Mesodermal cell (in vitro differentiated cells): ENCODE measurements around the gene SSTR3.

Source experiments
- H3K27ac ChIP-seq: 2 replicates; pipeline ENCODE4 v1.7.0; 2013; ENCODE audit warnings: mild to moderate bottlenecking, low read depth, low read length, moderate library complexity; ENCODE audit not compliant: severe bottlenecking
- H3K36me3 ChIP-seq: 2 replicates; pipeline ENCODE4 v1.7.1; 2013; ENCODE audit warnings: mild to moderate bottlenecking, low read length, moderate library complexity; ENCODE audit not compliant: control insufficient read depth, insufficient read depth
- H3K4me1 ChIP-seq: one replicate; pipeline ENCODE4 v1.7.1; 2013; ENCODE audit warnings: mild to moderate bottlenecking, low read length; ENCODE audit not compliant: insufficient read depth, control insufficient read depth, poor library complexity, severe bottlenecking
- H3K4me3 ChIP-seq: 2 replicates; pipeline ENCODE4 v1.7.0; 2013; ENCODE audit warnings: low read length, control low read depth, mild to moderate bottlenecking; ENCODE audit not compliant: insufficient read depth, poor library complexity, severe bottlenecking; ENCODE audit errors: extremely low read depth
- H3K9me3 ChIP-seq: 2 replicates; pipeline ENCODE4 v1.7.1; 2013; ENCODE audit warnings: mild to moderate bottlenecking, low read length, moderate library complexity; ENCODE audit not compliant: control insufficient read depth
- WGBS, 2 experiments: methylation state at CpG; one replicate each; pipeline ENCODE4 v1.1.5; 2013; ENCODE audit warnings: missing lambda C conversion rate in 2 of 2; ENCODE audit not compliant: insufficient coverage in 2 of 2; 5-methylcytosine and 5-hydroxymethylcytosine counted together

SSTR3 gene

GRCh38 chr22:37214731-37215030 is 2.4 kb upstream of the SSTR3 start:
- no peaks in the 10 kb centered on the region for H3K9me3 ChIP-seq
- no peaks in the 10 kb centered on the region for H3K4me1 ChIP-seq
- WGBS, 2 experiments = 87 to 89% methylated on average over 13 of the region's 13 CpGs
- no peak overlapping the region for H3K27ac ChIP-seq
- no peak overlapping the region for H3K4me3 ChIP-seq
- H3K36me3 ChIP-seq = no peaks in the 10 kb centered on the region

GRCh38 chr22:37213941-37214730 is 1.9 kb upstream of the SSTR3 start:
- 82 to 86% methylated on average over 9 to 10 of the region's 13 CpGs for WGBS, 2 experiments
- Histone ChIP-seq H3K9me3 (no peaks in the 10 kb centered on the region), H3K4me1 (no peaks in the 10 kb centered on the region), H3K27ac (no peak overlapping the region), H3K36me3 (no peaks in the 10 kb centered on the region), H3K4me3 (no peak overlapping the region)

GRCh38 chr22:37213218-37213855 is 1.1 kb upstream of the SSTR3 start:
- H3K36me3 ChIP-seq = no peaks in the 10 kb centered on the region
- no peaks in the 10 kb centered on the region for H3K9me3 ChIP-seq
- H3K27ac ChIP-seq = no peak overlapping the region
- 95 to 97% methylated on average over 10 to 17 of the region's 18 CpGs for WGBS, 2 experiments
- H3K4me3 ChIP-seq = no peak overlapping the region
- H3K4me1 ChIP-seq = no peaks in the 10 kb centered on the region

- no peaks in the 10 kb centered on the region for H3K4me1 ChIP-seq
- H3K9me3 ChIP-seq = no peaks in the 10 kb centered on the region
- 93% methylated on average over 4 of the region's 6 CpGs; no CpG with 5 or more reads in 1 of the 2 experiments for WGBS, 2 experiments
- no peak overlapping the region for H3K27ac ChIP-seq
- H3K36me3 ChIP-seq = no peaks in the 10 kb centered on the region
- H3K4me3 ChIP-seq = no peak overlapping the region
Observed at GRCh38 chr22:37211866-37212173, 457 bp downstream of the SSTR3 start.

- 88 to 91% methylated on average over 23 of the region's 24 CpGs for WGBS, 2 experiments
- H3K36me3 ChIP-seq = no peaks in the 10 kb centered on the region
- H3K4me3 ChIP-seq = no peak overlapping the region
- H3K27ac ChIP-seq = no peak overlapping the region
- H3K9me3 ChIP-seq = no peaks in the 10 kb centered on the region
- H3K4me1 ChIP-seq = no peaks in the 10 kb centered on the region
Observed at GRCh38 chr22:37211075-37211865, 1.0 kb downstream of the SSTR3 start.

- Histone ChIP-seq H3K36me3 (no peaks in the 10 kb centered on the region), H3K4me3 (no peak overlapping the region), H3K9me3 (no peaks in the 10 kb centered on the region), H3K27ac (no peak overlapping the region), H3K4me1 (no peaks in the 10 kb centered on the region)
- 73 to 90% methylated on average over 9 to 11 of the region's 15 CpGs for WGBS, 2 experiments
Observed at GRCh38 chr22:37210041-37210803, 2.1 kb downstream of the SSTR3 start.

GRCh38 chr22:37209140-37209845 is 3.0 kb downstream of the SSTR3 start:
- no peaks in the 10 kb centered on the region for H3K9me3 ChIP-seq
- WGBS, 2 experiments = 80 to 82% methylated on average over 7 to 8 of the region's 9 CpGs
- H3K4me1 ChIP-seq = no peaks in the 10 kb centered on the region
- H3K36me3 ChIP-seq = no peaks in the 10 kb centered on the region
- no peak overlapping the region for H3K4me3 ChIP-seq
- no peak overlapping the region for H3K27ac ChIP-seq

GRCh38 chr22:37208401-37209139 is 3.7 kb downstream of the SSTR3 start:
- Histone ChIP-seq H3K36me3 (no peaks in the 10 kb centered on the region), H3K9me3 (no peaks in the 10 kb centered on the region), H3K4me3 (no peak overlapping the region), H3K27ac (no peak overlapping the region), H3K4me1 (no peaks in the 10 kb centered on the region)
- WGBS, 2 experiments = 87 to 88% methylated on average over 6 of the region's 7 CpGs

GRCh38 chr22:37207981-37208380 is 4.3 kb downstream of the SSTR3 start:
- no peak overlapping the region for H3K4me3 ChIP-seq
- no peaks in the 10 kb centered on the region for H3K36me3 ChIP-seq
- H3K4me1 ChIP-seq = no peaks in the 10 kb centered on the region
- no peaks in the 10 kb centered on the region for H3K9me3 ChIP-seq
- H3K27ac ChIP-seq = no peak overlapping the region
- WGBS, 2 experiments = 85 to 89% methylated on average over 4 to 5 of the region's 7 CpGs
